Measurements from ENCODE around the gene NEGR1. TPM values are rescaled to one million over a fixed set of nuclear protein-coding genes. Genes with fewer than 3 reads are reported as not detected.

The NEGR1 gene
- total RNA-seq, 1 experiment from 2014 or later, result 0.44 TPM

- H4K20me1 ChIP-seq (ENCODE audit: insufficient read depth), result no peaks in the 10 kb centered on the region
- H3K27me3 ChIP-seq (ENCODE audit: insufficient read depth, low read depth), result no peaks in the 10 kb centered on the region
- H3K9me3 ChIP-seq (ENCODE audit: insufficient read depth, low read depth), result no peaks in the 10 kb centered on the region
- H3K9me2 ChIP-seq (ENCODE audit: insufficient read depth), result no peaks in the 10 kb centered on the region
- H3K4me1 ChIP-seq (replicated peaks; ENCODE audit: insufficient read depth), result no peaks in the 10 kb centered on the region
- POLR2A ChIA-PET (ENCODE audit: unreplicated experiment), result no interaction called here
- CTCF ChIA-PET, result no interaction called here
- H2AFZ ChIP-seq, result no peak overlapping the region
- no TSS peak for BruUV-seq (replicated peaks)
- TF ChIP-seq, protein P1, sequence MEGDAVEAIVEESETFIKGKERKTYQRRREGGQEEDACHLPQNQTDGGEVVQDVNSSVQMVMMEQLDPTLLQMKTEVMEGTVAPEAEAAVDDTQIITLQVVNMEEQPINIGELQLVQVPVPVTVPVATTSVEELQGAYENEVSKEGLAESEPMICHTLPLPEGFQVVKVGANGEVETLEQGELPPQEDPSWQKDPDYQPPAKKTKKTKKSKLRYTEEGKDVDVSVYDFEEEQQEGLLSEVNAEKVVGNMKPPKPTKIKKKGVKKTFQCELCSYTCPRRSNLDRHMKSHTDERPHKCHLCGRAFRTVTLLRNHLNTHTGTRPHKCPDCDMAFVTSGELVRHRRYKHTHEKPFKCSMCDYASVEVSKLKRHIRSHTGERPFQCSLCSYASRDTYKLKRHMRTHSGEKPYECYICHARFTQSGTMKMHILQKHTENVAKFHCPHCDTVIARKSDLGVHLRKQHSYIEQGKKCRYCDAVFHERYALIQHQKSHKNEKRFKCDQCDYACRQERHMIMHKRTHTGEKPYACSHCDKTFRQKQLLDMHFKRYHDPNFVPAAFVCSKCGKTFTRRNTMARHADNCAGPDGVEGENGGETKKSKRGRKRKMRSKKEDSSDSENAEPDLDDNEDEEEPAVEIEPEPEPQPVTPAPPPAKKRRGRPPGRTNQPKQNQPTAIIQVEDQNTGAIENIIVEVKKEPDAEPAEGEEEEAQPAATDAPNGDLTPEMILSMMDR (conservative IDR thresholded peaks at IDR 0.05), result no peak
- no peak for TF ChIP-seq EZH2 (IDR thresholded peaks at IDR 0.05; ENCODE audit: low read depth)
- H3K4me3 ChIP-seq, result no peak overlapping the region
- H3K27ac ChIP-seq, result no peak overlapping the region
- no peak for DNase-seq
- no peaks in the 10 kb centered on the region for H3K79me2 ChIP-seq (ENCODE audit: low read depth)
- no peaks in the 10 kb centered on the region for H3K36me3 ChIP-seq (ENCODE audit: low read depth)
- no peak overlapping the region for H3K4me2 ChIP-seq
- intact Hi-C loops (cut with micrococcal nuclease; ENCODE audit: unreplicated experiment), result no loop called here
- H3F3A ChIP-seq (ENCODE audit: insufficient read depth, low read depth), result no peaks in the 10 kb centered on the region
These were observed 217.9 kb downstream of the NEGR1 start for GRCh38 chr1:72064196-72065075.

- no peak overlapping the region for H3K27ac ChIP-seq
- DNase-seq, result no peak
- no peaks in the 10 kb centered on the region for H4K20me1 ChIP-seq (ENCODE audit: insufficient read depth)
- intact Hi-C loops (cut with micrococcal nuclease; ENCODE audit: unreplicated experiment), result no loop called here
- no peak overlapping the region for H3K4me2 ChIP-seq
- TF ChIP-seq EZH2 (IDR thresholded peaks at IDR 0.05; ENCODE audit: low read depth), result no peak
- TF ChIP-seq, protein P1 (conservative IDR thresholded peaks at IDR 0.05), result no peak
- no peaks in the 10 kb centered on the region for H3F3A ChIP-seq (ENCODE audit: insufficient read depth, low read depth)
- ChIA-PET POLR2A (ENCODE audit: unreplicated experiment) (no interaction called here), CTCF (no interaction called here)
- no peaks in the 10 kb centered on the region for H3K79me2 ChIP-seq (ENCODE audit: low read depth)
- H3K9me3 ChIP-seq (ENCODE audit: insufficient read depth, low read depth), result no peaks in the 10 kb centered on the region; the same call in 1 of the 2 replicates
- H3K4me1 ChIP-seq (replicated peaks; ENCODE audit: insufficient read depth), result no peaks in the 10 kb centered on the region
- no peak overlapping the region for H2AFZ ChIP-seq
- H3K4me3 ChIP-seq, result no peak overlapping the region
- no peaks in the 10 kb centered on the region for H3K27me3 ChIP-seq (ENCODE audit: insufficient read depth, low read depth)
- H3K9me2 ChIP-seq (ENCODE audit: insufficient read depth), result no peaks in the 10 kb centered on the region
- BruUV-seq (replicated peaks), result no TSS peak
- H3K36me3 ChIP-seq (ENCODE audit: low read depth), result no peaks in the 10 kb centered on the region
These were observed 218.8 kb downstream of the NEGR1 start for GRCh38 chr1:72063364-72064044.

DNA sequence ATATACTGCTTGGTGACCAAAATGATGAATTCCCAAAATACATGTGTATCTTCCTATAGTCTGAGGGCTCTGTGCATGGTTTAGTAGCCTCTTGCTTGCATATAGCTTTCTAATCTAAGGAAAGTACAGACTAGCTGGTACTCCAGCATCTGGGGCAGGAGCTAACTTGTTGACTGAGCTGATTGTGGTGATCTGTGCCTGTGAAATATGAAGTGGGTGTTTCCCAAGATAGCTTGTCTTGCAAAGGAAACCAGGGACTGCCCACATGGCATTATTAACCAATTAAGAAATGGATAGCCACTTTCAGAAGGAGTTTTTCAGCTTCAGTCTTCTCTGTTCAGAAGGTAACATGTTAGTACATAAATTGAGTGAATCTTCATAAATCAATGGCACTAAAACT, 219.8 kb downstream of the NEGR1 start:
- Histone ChIP-seq H2AFZ (no peak overlapping the region), H3K27ac (no peak overlapping the region), H3K27me3 (ENCODE audit: insufficient read depth, low read depth) (no peaks in the 10 kb centered on the region), H3K9me2 (ENCODE audit: insufficient read depth) (no peaks in the 10 kb centered on the region), H4K20me1 (ENCODE audit: insufficient read depth) (no peaks in the 10 kb centered on the region), H3K36me3 (ENCODE audit: low read depth) (no peaks in the 10 kb centered on the region), H3K4me1 (replicated peaks; ENCODE audit: insufficient read depth) (no peaks in the 10 kb centered on the region), H3F3A (ENCODE audit: insufficient read depth, low read depth) (no peaks in the 10 kb centered on the region), H3K79me2 (ENCODE audit: low read depth) (no peaks in the 10 kb centered on the region), H3K9me3 (ENCODE audit: insufficient read depth, low read depth) (no peaks in the 10 kb centered on the region; the same call in 1 of the 2 replicates), H3K4me3 (no peak overlapping the region), H3K4me2 (no peak overlapping the region)
- ChIA-PET CTCF (no interaction called here), POLR2A (ENCODE audit: unreplicated experiment) (no interaction called here)
- no peak for DNase-seq
- intact Hi-C loops (cut with micrococcal nuclease; ENCODE audit: unreplicated experiment), result no loop called here
- TF ChIP-seq EZH2 (IDR thresholded peaks at IDR 0.05; ENCODE audit: low read depth), result no peak
- TF ChIP-seq, protein P1 (conservative IDR thresholded peaks at IDR 0.05), result no peak
- no TSS peak for BruUV-seq (replicated peaks)

Measured in PC-9 (cell line).